Parathyroid adenoma (tissue), 2 donors: ENCODE measurements around the gene JOSD1.

Source experiments
- H2AFZ ChIP-seq: fragments of 300-600 bp; sonication (generic); one replicate; pipeline ENCODE4 v1.7.0; 2017; ENCODE audit warnings: antibody characterized with exemption, mild to moderate bottlenecking
- H3K27ac ChIP-seq: fragments of 300-600 bp; sonication (generic); one replicate; pipeline ENCODE4 v1.7.0; 2017
- H3K27me3 ChIP-seq: fragments of 300-600 bp; sonication (generic); one replicate; pipeline ENCODE4 v1.7.0; 2017; ENCODE audit warnings: low read length; ENCODE audit not compliant: control insufficient read depth, insufficient read depth
- H3K36me3 ChIP-seq: fragments of 300-600 bp; sonication (generic); one replicate; pipeline ENCODE4 v1.7.0; 2017; ENCODE audit warnings: low read length; ENCODE audit not compliant: control insufficient read depth, insufficient read depth
- H3K4me1 ChIP-seq: fragments of 300-600 bp; sonication (generic); one replicate; pipeline ENCODE4 v1.7.0; 2017; ENCODE audit warnings: control low read depth
- H3K4me2 ChIP-seq: fragments of 300-600 bp; sonication (generic); one replicate; pipeline ENCODE4 v1.7.0; 2017; ENCODE audit warnings: low read length
- H3K4me3 ChIP-seq: fragments of 300-600 bp; sonication (generic); one replicate; pipeline ENCODE4 v1.7.0; 2017; ENCODE audit warnings: low read depth, low read length
- H3K79me2 ChIP-seq: fragments of 300-600 bp; sonication (generic); one replicate; pipeline ENCODE4 v1.7.0; 2017; ENCODE audit warnings: control low read depth
- H3K9ac ChIP-seq: fragments of 300-600 bp; sonication (generic); one replicate; pipeline ENCODE4 v1.7.0; 2017; ENCODE audit warnings: mild to moderate bottlenecking
- H3K9me3 ChIP-seq: fragments of 300-600 bp; sonication (generic); one replicate; pipeline ENCODE4 v1.7.0; 2017; ENCODE audit warnings: low read length; ENCODE audit not compliant: control insufficient read depth
- CTCF ChIP-seq: fragments of 300-600 bp; sonication (generic); IDR thresholded peaks from one replicate; pipeline ENCODE4 v1.7.0; 2017; ENCODE audit warnings: antibody characterized with exemption, mild to moderate bottlenecking
- donor health status: primary hyperparathyroidism.

The JOSD1 gene

DNA sequence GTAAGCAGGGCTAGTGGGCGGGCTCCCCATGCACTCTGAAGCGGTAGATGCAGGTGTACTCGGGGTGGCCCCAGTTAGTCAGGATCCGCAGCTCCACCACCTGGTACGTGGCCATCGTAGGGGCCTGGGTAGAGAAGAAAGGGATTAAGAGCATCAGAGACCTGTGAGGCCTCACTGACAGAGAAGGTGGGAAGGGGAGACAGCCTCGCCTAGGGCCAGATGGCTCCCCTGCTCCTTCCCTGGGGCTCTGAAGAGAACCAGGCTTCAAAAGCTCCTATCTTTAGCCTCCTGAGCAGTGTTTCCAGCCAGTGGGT lies 35.5 kb upstream of the JOSD1 start:
- H3K9me3 ChIP-seq, result no peaks in the 10 kb centered on the region
- no peak overlapping the region for H3K4me3 ChIP-seq
- H3K27me3 ChIP-seq, result no peaks in the 10 kb centered on the region
- H3K9ac ChIP-seq, result no peak overlapping the region
- no peaks in the 10 kb centered on the region for H3K4me1 ChIP-seq
- H3K36me3 ChIP-seq, result no peaks in the 10 kb centered on the region
- no peak overlapping the region for H2AFZ ChIP-seq
- H3K27ac ChIP-seq, result no peak overlapping the region
- no peak for TF ChIP-seq CTCF
- no peak overlapping the region for H3K4me2 ChIP-seq
- H3K79me2 ChIP-seq, result no peaks in the 10 kb centered on the region

DNA sequence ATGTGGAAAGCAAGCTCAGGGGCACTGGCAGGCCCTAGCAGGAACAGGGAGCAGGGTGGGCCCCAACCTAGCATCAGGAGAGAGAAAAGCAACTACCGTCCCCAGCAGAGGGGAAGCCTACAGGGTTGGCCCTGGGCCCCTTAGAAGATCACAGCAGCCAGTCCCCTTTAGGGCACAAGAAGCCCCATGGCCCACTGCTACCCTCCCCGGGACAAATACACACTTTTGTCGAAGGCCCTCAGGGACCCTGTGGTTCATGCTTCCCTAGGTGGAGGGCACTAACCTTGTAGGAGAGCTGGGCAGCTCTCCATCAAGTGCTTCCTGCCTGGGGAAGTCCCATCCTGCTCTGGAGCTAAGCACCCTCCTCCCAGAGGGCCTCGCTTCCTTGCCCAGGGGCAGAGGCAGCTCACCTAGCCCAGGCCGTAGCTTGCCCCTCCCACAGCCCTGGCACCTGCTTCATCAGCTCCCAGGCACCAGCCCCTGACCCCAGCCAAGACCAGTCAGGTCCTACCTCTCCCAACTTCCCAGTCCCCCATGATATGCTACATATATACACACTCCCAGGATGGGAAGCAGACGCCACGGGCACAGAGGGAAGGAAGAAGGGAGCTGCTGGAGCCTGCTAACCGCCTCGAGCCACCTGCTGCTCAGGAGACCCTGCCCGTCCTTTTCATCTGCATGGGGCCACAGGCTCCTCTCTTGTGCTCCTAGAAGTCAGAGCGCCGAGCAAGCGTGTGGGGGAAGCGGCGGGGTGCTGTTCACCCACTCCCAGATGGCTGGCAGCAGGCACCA lies 34.9 kb upstream of the JOSD1 start:
- H2AFZ ChIP-seq, result no peak overlapping the region
- no peaks in the 10 kb centered on the region for H3K79me2 ChIP-seq
- no peaks in the 10 kb centered on the region for H3K36me3 ChIP-seq
- H3K9ac ChIP-seq, result no peak overlapping the region
- H3K4me2 ChIP-seq, result no peak overlapping the region
- no peak overlapping the region for H3K27ac ChIP-seq
- no peaks in the 10 kb centered on the region for H3K9me3 ChIP-seq
- H3K4me1 ChIP-seq, result no peaks in the 10 kb centered on the region
- H3K27me3 ChIP-seq, result no peaks in the 10 kb centered on the region
- H3K4me3 ChIP-seq, result no peak overlapping the region
- TF ChIP-seq CTCF, result no peak

DNA sequence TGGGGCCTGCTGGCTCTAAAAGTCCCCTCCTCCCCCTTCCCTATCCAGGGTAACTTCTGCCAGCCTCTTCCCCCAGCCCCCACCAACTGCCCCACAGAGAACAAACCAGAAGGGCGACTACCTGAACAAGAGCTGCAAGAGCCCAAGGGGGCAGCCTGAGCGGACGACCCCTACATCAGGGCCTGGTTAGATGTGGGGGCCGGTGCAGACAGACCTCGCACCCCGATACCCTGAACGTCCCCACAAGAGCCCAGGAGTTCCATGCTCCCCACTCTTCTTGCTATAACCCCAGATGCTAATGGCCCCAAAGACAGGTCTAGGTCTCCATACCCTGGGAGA lies 34.4 kb upstream of the JOSD1 start:
- no peak overlapping the region for H3K27ac ChIP-seq
- TF ChIP-seq CTCF, result no peak

DNA sequence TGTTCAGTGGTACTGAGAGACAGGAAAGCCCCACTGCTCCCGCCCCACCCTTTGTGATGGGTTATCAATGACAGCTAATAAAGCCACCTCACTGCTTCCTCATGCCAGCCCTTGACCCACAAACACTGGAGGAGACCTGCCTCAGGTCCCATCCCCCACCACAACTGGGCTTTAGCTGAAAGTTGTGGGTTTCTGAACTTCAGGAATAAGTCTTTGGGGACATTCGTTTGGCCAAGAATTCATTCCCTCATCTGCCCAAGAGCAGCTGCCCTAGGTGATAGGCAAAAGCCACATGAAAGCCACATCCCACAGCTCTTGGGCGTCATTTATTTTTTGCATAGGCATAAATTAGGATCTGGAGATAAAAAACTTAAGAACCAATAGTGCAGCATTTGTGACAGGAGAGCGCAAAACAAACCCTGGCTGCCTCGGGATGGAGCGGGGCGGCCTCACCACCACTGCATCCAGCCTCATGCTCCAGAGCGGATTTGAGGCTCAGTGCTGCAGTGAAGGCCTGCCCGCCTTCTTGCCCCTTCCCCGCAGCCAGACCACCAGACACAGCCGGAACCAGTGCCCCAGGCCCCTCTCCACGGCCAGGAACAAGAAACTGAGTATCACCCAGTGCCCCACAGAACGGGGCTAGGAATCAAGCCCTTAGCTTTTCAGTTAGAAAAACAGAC lies 33.8 kb upstream of the JOSD1 start:
- Histone ChIP-seq H3K36me3 (no peaks in the 10 kb centered on the region), H3K27ac (no peak overlapping the region), H3K27me3 (no peaks in the 10 kb centered on the region), H3K79me2 (no peaks in the 10 kb centered on the region), H3K4me3 (no peak overlapping the region), H3K9ac (no peak overlapping the region), H3K4me2 (no peak overlapping the region), H2AFZ (no peak overlapping the region), H3K4me1 (no peaks in the 10 kb centered on the region), H3K9me3 (no peaks in the 10 kb centered on the region)
- TF ChIP-seq CTCF, result no peak

More for the DNA sequence above, 34.4 kb upstream of the JOSD1 start:
- H3K4me3 ChIP-seq, result no peak overlapping the region
- no peaks in the 10 kb centered on the region for H3K4me1 ChIP-seq
- H3K4me2 ChIP-seq, result no peak overlapping the region
- no peaks in the 10 kb centered on the region for H3K79me2 ChIP-seq
- no peaks in the 10 kb centered on the region for H3K9me3 ChIP-seq
- H3K27me3 ChIP-seq, result no peaks in the 10 kb centered on the region
- no peak overlapping the region for H2AFZ ChIP-seq
- H3K36me3 ChIP-seq, result no peaks in the 10 kb centered on the region
- no peak overlapping the region for H3K9ac ChIP-seq
